PC-9 (cell line): ENCODE measurements around the gene MAFG.

Source experiments
- EZH2 ChIP-seq: fragments of 200-600 bp; sonication (generic); IDR thresholded peaks from 2 replicates; pipeline ENCODE4 v1.8.0; 2017; ENCODE audit warnings: antibody characterized with exemption, low read depth
- TF ChIP-seq, protein P1 (sequence below): fragments of 200-600 bp; sonication (generic); conservative IDR thresholded peaks from 2 replicates; pipeline ENCODE4 v1.6.1; 2017; ENCODE audit warnings: mixed run types, antibody characterized with exemption, mild to moderate bottlenecking, moderate library complexity

DNA sequence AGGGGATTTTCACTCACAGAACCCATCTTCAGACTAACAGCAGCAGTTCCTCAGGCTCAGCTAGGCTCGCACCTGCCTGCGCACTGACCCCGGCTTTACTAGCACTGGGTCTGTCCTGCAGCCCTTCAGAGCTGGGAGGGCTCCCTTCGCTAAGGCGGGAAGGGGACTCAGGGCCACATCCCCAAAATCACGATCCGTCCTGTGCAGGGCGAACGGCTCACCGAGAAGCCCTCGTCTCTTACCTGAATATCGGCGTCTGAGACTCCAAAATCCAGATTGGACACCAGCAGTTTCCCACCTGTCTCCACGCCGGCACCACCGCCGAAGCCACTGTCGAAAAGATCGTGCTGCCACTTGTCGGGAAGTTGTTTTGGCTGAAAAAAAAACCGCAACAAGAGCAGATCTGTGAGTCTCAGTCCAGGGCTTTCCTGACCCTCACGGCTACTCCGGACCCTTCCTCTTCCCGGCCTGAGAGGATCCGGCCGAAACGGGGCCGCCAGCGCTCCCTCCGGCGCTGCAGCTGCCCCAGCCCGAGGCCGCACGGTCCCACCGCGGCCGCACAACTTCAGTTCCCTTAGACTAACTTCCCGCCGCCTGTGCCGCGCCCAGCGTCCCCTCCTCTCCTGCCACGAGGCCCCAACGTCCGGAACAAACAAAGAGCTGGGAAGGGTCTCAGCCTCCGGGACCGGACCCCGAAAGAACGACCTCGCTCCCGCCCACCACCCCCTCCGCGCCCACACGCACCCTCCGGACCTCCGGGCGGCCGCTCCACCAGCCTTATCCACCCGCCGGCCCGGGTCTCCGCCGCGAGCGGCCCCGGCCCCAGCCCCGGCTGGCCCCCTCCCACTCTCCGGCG is 36.9 kb downstream of the MAFG start:
- TF ChIP-seq, protein P1, sequence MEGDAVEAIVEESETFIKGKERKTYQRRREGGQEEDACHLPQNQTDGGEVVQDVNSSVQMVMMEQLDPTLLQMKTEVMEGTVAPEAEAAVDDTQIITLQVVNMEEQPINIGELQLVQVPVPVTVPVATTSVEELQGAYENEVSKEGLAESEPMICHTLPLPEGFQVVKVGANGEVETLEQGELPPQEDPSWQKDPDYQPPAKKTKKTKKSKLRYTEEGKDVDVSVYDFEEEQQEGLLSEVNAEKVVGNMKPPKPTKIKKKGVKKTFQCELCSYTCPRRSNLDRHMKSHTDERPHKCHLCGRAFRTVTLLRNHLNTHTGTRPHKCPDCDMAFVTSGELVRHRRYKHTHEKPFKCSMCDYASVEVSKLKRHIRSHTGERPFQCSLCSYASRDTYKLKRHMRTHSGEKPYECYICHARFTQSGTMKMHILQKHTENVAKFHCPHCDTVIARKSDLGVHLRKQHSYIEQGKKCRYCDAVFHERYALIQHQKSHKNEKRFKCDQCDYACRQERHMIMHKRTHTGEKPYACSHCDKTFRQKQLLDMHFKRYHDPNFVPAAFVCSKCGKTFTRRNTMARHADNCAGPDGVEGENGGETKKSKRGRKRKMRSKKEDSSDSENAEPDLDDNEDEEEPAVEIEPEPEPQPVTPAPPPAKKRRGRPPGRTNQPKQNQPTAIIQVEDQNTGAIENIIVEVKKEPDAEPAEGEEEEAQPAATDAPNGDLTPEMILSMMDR: no peak
- no peak for TF ChIP-seq EZH2
